A172 (cell line): ENCODE data around the gene NKAIN2. TPM values are rescaled to one million over a fixed set of nuclear protein-coding genes. Genes with fewer than 3 reads are reported as not detected.
"Not testable (repeated sequence)": the region's sequence is repeated elsewhere in the genome, so short reads cannot be mapped to it uniquely, and the experiment has no call there.

ENCODE experiments used
- DNase-seq: peaks from one replicate; pipeline ENCODE4 v3.0.0-alpha.2; 2015; ENCODE audit warnings: low spot score
- total RNA-seq: library from RNA; depleted of rRNA; stranded (reverse); fragments of >200 nt; shearing (Covaris generic); gene quantifications from 2 replicates; pipeline ENCODE4 v1.2.3, GENCODE V29; 2014

Gene NKAIN2
- total RNA-seq, 1 experiment from 2014 or later = not detected

- DNase-seq = no peak
Observed at GRCh38 chr6:124319410-124319809, 515.7 kb downstream of the NKAIN2 start.

- DNase-seq = no peak
Observed at GRCh38 chr6:124324237-124324636, 520.6 kb downstream of the NKAIN2 start.

DNA sequence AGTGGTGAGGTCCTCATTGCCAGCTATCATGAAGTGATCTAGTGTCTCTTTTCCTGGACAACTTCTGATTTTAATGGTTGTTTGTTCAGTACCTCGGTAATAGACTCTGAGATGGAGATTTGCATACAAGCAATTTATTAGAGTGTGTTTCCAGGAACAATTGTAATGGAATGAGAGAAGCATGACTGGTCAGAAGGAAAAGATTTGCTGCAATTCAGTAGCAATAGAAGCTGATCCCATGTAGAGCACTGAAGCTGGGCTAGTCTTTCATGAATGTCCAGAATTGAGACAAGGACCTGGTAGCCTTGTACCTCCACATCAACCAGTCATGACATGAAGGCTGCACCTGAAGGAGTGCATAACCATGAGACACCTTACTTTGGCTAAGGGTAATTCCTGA lies 526.5 kb downstream of the NKAIN2 start:
- DNase-seq = no peak

DNA sequence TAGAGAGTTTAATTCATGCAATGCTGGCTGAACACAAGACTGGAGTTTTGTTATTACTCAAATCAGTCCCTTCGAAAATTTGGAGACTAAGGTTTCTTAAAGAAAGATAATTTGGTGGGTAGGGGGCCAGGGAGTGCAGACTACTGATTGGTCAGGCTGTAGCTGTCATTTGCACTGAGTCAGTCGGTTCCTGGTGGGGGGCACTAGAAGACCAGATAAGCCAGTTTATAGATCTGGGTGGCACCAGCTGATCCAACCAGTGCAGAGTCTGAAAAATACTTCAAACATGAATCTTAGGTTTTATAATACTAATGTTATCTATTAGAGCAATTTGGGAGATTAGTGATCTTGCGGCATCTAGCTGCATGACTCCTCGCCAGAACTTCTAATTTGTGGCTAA lies 530.7 kb downstream of the NKAIN2 start:
- no peak for DNase-seq

GRCh38 chr6:124339610-124340334 lies 536.1 kb downstream of the NKAIN2 start:
- DNase-seq = no peak

DNA sequence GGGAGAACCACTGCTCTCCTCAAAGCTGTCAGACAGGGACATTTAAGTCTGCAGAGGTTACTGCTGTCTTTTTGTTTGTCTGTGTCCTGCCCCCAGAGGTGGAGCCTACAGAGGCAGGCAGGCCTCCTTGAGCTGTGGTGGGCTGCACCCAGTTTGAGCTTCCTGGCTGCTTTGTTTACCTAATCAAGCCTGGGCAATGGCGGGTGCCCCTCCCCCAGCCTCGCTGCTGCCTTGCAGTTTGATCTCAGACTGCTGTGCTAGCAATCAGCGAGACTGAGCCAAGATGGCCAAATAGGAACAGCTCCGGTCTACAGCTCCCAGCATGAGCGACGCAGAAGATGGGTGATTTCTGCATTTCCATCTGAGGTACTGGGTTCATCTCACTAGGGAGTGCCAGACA lies 544.7 kb downstream of the NKAIN2 start:
- DNase-seq = not testable (repeated sequence)

DNA sequence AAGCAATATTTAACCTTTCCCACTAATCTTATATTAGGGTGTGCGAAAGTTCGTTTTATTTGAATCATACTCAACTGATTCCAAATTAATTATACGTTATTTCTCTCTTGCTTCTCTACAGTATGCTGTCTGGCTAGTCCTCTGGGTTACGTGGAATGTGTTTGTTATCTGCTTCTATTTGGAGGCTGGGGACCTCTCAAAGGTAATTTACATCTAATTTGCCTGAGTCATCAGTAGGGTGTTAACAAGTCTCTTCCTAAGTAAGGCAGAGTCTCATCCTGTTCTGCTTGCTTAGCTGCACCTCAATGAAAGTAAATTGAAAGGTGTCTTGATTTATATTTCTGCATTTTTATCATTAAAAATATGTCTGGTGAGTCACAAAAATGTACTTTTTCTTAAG lies 551.5 kb downstream of the NKAIN2 start:
- no peak for DNase-seq

DNA sequence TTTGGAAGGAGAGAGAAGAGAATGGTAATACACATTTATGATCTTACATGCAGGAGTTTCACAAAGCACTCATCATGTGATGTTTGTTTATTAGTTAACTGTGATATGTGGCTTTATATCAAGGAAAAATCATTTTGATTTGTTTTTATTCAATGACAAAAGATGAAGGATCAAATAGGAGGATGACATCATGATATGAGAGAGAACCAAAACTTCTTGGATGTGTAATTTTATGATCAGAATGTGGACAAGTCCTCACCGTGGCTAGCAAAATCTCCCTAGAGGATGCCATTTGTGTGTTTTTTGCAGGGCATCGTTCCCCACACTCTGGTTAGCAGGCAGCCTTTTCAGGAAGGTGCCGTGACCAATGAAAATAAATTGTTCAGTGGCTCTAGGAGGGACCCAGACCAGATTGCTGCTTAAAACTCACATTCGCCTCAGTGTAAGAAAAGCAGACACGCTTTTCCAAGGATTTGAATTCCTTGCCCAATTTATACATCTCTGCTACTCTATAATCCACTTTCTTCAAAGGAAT lies 552.7 kb downstream of the NKAIN2 start:
- DNase-seq = no peak

DNA sequence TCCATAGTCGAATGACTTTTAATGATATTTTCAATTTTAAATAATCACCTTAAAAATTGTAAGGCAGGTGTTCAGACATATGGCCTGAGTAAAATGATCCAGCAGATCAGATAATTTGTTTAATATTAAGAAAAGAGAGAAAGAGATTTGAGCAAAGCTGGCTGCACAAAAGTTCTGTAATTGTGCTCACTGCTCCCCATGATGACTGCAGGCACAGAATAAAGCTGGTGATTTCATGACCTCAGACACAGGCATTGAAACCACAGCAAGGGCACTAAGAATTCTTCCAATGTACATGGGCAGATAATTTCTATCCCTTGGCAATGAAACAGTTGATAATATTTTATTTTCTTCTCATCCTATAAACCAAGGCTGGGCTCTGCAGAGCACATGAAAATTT lies 553.1 kb downstream of the NKAIN2 start:
- no peak for DNase-seq

DNA sequence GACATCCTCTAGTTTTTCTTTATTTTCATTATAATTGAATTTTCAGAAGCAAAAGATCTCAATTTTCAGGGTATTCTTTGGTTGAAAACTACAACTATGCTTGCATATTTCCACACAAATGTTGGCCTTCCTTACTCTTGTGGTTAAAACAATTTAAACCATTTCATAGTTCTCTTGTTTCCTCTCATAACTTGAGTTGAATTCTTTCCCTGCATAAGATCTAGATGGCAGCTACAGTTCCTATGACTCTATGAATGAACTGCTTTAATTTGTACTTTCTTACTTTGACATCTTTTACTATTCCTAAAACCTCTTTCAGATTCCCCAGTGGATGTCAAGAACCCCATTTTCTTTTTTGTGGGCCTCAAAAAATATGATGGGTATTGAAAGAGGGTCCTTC lies 564.5 kb downstream of the NKAIN2 start:
- no peak for DNase-seq

DNA sequence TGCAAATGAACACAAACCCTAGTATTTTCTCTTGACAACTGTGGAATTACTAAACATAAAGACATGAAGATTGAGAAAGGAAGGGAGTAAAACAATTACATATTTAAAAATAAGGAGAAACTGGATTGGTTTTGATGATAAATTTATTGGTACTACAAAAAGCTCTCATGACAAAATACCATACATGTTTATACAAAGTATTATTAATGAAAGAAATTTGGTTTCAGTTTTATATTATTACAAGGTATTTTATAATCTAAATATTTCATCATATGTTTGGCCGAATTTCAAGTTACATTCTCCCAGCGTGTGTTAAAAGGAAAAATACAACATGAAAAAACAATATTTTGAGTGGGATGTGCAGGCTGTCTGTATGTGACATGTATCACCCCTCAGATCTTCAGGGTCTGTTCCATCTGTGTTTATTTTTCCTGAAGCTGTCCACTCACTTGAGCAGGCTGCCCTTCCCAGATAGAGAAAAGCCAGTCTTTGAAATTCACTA lies 568.4 kb downstream of the NKAIN2 start:
- no peak for DNase-seq

DNA sequence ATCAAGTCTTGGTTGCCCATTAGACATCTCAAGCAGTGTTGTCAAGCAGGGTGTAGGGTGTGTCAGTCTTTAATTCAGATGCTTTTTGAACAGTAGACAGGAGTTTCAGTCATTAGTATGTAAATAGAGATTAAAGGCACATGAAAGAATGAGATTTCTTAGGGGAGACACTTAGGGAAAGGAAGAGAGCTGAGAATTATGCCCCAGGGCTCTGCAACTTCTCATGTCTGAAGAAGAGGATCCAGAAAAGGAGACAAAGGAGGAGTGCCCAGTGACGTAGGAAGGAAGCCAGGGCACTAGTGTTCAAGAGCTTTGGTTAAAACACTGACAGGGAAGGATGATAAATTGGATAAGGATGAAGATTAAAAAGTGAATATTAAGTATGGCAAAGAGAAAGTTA lies 569.7 kb downstream of the NKAIN2 start:
- no peak for DNase-seq

DNA sequence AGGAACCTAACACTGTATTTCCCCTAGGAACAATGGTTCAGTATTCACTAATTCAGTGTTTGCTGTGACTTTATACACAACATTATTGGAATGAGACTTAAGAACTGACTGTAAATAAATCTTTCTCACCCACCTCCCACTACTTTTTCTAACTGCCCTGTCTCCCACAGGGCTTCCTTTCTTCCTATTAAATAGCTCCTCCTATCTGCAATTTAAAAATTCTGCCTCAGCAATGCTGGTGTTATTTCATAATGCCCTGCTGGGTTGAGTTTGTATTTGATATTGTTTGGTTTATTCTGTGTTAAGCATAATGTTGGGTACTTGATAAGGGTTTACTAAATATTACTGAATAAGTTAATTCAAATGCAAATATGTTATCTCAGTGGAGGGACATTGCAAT lies 585.5 kb downstream of the NKAIN2 start:
- DNase-seq = no peak

- DNase-seq = peak; percentile 6
Observed at GRCh38 chr6:124393536-124393935, 589.9 kb downstream of the NKAIN2 start.

GRCh38 chr6:124396361-124396760 lies 592.7 kb downstream of the NKAIN2 start:
- DNase-seq = peak; percentile 5

GRCh38 chr6:124400261-124400999 lies 596.8 kb downstream of the NKAIN2 start:
- no peak for DNase-seq

DNA sequence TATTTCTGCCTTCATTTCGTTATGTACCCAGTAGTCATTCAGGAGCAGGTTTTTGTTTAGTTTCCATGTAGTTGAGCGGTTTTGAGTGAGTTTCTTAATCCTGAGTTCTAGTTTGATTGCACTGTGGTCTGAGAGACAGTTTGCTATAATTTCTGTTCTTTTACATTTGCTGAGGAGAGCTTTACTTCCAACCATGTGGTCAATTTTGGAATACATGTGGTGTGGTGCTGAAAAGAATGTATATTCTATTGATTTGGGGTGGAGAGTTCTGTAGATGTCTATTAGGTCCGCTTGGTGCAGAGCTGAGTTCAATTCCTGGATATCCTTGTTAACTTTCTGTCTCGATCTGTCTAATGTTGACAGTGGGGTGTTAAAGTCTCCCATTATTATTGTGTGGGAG lies 606.8 kb downstream of the NKAIN2 start:
- not testable (repeated sequence) for DNase-seq

DNA sequence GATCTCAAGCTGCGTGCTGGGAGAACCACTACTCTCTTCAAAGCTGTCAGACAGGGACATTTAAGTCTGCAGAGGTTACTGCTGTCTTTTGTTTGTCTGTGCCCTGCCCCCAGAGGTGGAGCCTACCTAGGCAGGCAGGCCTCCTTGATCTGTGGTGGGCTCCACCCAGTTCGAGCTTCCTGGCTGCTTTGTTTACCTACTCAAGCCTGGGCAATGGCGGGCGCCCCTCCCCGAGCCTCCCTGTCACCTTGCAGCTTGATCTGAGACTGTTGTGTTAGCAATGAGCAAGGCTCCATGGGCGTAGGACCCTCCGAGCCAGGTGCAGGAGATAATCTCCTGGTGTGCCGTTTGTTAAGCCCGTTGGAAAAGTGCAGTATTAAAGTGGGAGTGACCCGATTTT lies 609.0 kb downstream of the NKAIN2 start:
- not testable (repeated sequence) for DNase-seq

DNA sequence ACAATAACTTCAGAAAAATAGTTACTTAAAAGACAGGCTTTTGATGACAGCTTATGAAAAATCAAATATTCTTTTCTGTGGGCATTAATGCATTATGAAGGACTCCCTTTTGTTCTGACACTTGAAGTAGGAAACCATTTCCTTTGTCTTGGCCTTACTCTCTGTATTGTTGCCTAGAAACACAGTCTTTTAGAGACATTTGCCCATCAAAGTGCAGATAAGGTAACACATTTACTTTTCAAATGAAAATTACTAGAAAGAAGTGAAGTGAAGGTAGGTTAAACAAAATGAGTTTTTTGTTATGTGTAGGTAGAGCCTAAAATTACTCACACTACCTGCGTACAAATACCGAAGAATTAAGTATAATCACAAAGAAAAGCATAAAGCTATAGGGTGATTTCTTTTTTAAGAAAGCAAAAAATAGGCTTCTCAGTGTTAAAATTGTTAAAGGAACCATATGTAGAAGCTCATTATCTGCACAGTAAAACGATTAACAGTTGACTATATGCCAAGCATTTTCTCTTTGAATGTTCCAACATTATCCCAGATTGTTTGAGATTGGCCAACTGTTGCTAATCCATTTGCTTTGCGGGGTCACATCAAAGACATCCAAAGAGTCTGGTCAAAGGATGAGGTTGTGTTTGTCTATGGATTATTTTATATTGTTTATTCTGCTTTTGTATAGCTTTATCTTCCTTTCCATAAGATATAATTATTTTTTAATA lies 616.6 kb downstream of the NKAIN2 start:
- DNase-seq = no peak

- no peak for DNase-seq
Observed at GRCh38 chr6:124423621-124424020, 620.0 kb downstream of the NKAIN2 start.

DNA sequence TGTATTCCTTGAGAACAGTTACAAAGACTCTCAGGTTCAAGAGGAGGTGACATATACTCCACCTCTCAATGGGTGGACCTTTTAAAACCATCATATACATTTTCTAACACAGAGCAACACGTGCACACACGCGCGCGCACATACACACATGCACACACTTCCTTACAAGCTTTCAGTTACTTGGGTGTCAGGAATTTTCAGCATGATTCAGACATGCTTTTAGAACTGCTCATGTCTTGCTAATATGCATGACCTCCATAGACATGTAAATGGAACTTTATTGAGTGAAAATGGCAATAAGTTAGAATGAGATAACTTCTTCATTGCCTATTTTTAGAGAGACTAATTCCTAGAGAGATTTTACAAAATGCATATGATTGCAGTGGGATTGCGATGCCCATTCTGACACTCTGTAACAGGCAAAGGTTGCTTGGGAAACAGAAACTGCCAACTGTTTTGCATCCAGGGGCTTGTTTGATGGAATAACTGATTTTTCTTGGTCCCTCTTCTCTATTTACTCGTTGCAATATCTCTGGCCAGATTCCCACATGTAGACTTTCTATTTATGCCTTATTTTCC lies 627.2 kb downstream of the NKAIN2 start:
- DNase-seq = no peak

- DNase-seq = no peak
Observed at GRCh38 chr6:124432620-124433019, 629.0 kb downstream of the NKAIN2 start.
